Endothelial cell of umbilical vein (primary cell): Measurements from ENCODE around the gene CRISPLD2. TPM values are rescaled to one million over a fixed set of nuclear protein-coding genes. Genes with fewer than 3 reads are reported as not detected.

ENCODE experiments used
- BruUV-seq: library from RNA; stranded (reverse); fragments of 400-500 nt; replicated peaks from 2 replicates; lab custom pipeline; 2021; lab: Mats Ljungman, UMichigan
- CTCF ChIA-PET: fragments of 300-600, 350-600 bp; sonication (Branson Sonifier 250); formaldehyde crosslinking; loops from one replicate; lab custom pipeline; 2021; ENCODE audit warnings: antibody characterized with exemption, inconsistent platforms; lab: Charles Lee
- POLR2A ChIA-PET: fragments of 300-600, 350-600 bp; sonication (Branson Sonifier 250); formaldehyde crosslinking; loops from one replicate; lab custom pipeline; 2021; ENCODE audit warnings: antibody characterized with exemption, inconsistent platforms; lab: Charles Lee
- DNase-seq: peaks from one replicate; pipeline ENCODE4 v3.0.0-alpha.2; 2011; ENCODE audit warnings: low read depth, low spot score
- FAIRE-seq: peaks from 2 replicates; lab custom pipeline; 2011; peaks lifted over from hg19 to GRCh38; lab: Jason Lieb, UNC
- H2AFZ ChIP-seq: 2 replicates; pipeline ENCODE4 v1.6.0; 2012; ENCODE audit warnings: low read depth, low read length, control low read depth, inconsistent platforms
- H3K27ac ChIP-seq: 2 replicates; pipeline ENCODE4 v1.5.1; 2011; ENCODE audit warnings: low read depth, mild to moderate bottlenecking, control low read depth, low read length, moderate library complexity; ENCODE audit not compliant: insufficient read depth
- H3K27me3 ChIP-seq, 2 experiments: 2 replicates each; pipeline versions ENCODE4 v1.6.0 to v1.6.1; 2011; ENCODE audit warnings: low read length in 2 of 2, mixed read lengths in 1 of 2; ENCODE audit not compliant: control insufficient read depth in 2 of 2, insufficient read depth in 2 of 2
- H3K36me3 ChIP-seq, 2 experiments: 2 replicates in 1 of 2; 3 replicates in 1 of 2; pipeline ENCODE4 v1.5.1; 2011; ENCODE audit warnings: low read length in 2 of 2, mild to moderate bottlenecking in 1 of 2, moderate library complexity in 1 of 2; ENCODE audit not compliant: control insufficient read depth in 2 of 2, insufficient read depth in 2 of 2; ENCODE audit errors: extremely low read depth in 1 of 2
- H3K4me1 ChIP-seq: 3 replicates; pipeline ENCODE4 v1.5.1; 2011; ENCODE audit warnings: mild to moderate bottlenecking, low read length; ENCODE audit not compliant: control insufficient read depth, insufficient read depth; ENCODE audit errors: extremely low read depth
- H3K4me2 ChIP-seq: 2 replicates; pipeline ENCODE4 v1.6.1; 2011; ENCODE audit warnings: low read length, control low read depth, mixed read lengths; ENCODE audit not compliant: insufficient read depth
- H3K4me3 ChIP-seq, 3 experiments: fragments of 200-600 bp in 1 of 3; sonication (generic), shearing (Covaris generic) in 1 of 3; replicated peaks in 1 of 3; 2 replicates each; pipeline ENCODE4 v1.5.1; 2011 to 2016; ENCODE audit warnings: control low read depth in 3 of 3, low read length in 3 of 3, mild to moderate bottlenecking in 2 of 3, inconsistent platforms in 1 of 3, low read depth in 1 of 3, moderate library complexity in 1 of 3; ENCODE audit not compliant: insufficient read depth in 1 of 3
- H3K79me2 ChIP-seq: 2 replicates; pipeline ENCODE4 v1.6.0; 2012; ENCODE audit warnings: low read length, inconsistent platforms; ENCODE audit not compliant: control insufficient read depth, insufficient read depth
- H3K9ac ChIP-seq: replicated peaks from 2 replicates; pipeline ENCODE3; 2011; ENCODE audit warnings: low read length, control low read depth; ENCODE audit not compliant: insufficient read depth; ENCODE audit errors: extremely low read depth
- H3K9me1 ChIP-seq: replicated peaks from 3 replicates; pipeline ENCODE4 v1.6.0; 2011; ENCODE audit warnings: mild to moderate bottlenecking, low read length; ENCODE audit not compliant: control insufficient read depth, insufficient read depth; ENCODE audit errors: extremely low read depth
- H3K9me3 ChIP-seq: replicated peaks from 2 replicates; pipeline ENCODE4 v1.5.1; 2012; ENCODE audit warnings: low read length, inconsistent platforms; ENCODE audit not compliant: control insufficient read depth, insufficient read depth
- H4K20me1 ChIP-seq: replicated peaks from 2 replicates; pipeline ENCODE3; 2011; ENCODE audit warnings: mild to moderate bottlenecking, low read length; ENCODE audit not compliant: control insufficient read depth, insufficient read depth; ENCODE audit errors: extremely low read depth
- EZH2 ChIP-seq: IDR thresholded peaks from 2 replicates; pipeline ENCODE4 v1.6.1; 2012; ENCODE audit warnings: borderline replicate concordance, low read depth, mild to moderate bottlenecking, moderate library complexity, low read length, inconsistent platforms; ENCODE audit not compliant: severe bottlenecking
- GATA2 ChIP-seq: IDR thresholded peaks from 2 replicates; pipeline ENCODE4 v1.7.0; 2011; ENCODE audit warnings: low read depth, mild to moderate bottlenecking, moderate library complexity, mixed read lengths, low read length; ENCODE audit not compliant: insufficient read length, insufficient read depth
- MYC ChIP-seq: IDR thresholded peaks from one replicate; pipeline ENCODE4 v1.6.1; 2011; ENCODE audit warnings: mild to moderate bottlenecking, low read depth, low read length
- POLR2A ChIP-seq: IDR thresholded peaks from 2 replicates; pipeline ENCODE4 v1.6.1; 2012; ENCODE audit warnings: low read depth, mild to moderate bottlenecking, control low read depth, low read length
- POLR2AphosphoS5 ChIP-seq: IDR thresholded peaks from 2 replicates; pipeline ENCODE4 v1.6.1; 2012; ENCODE audit warnings: low read depth, mild to moderate bottlenecking, control low read depth, low read length, moderate library complexity; ENCODE audit not compliant: insufficient read depth
- dilution Hi-C: fragments of 300-500 bp; cut with MboI; formaldehyde crosslinking; loops from one replicate; pipeline ENCODE4 v1.15.0; 2019; ENCODE audit warnings: low sequenced_read_pairs; ENCODE audit not compliant: extremely low pct_ligation_motif_present
- intact Hi-C: fragments of 100-400 bp; cut with micrococcal nuclease; formaldehyde crosslinking; loops from one replicate; pipeline ENCODE4 v1.10.0; 2022
- polyA plus RNA-seq, 4 experiments: library from polyadenylated mRNA; depleted of rRNA in 3 of 4; stranded (reverse) in 3 of 4; unstranded in 1 of 4; fragments of >200 nt; gene quantifications; 2 replicates each; pipeline versions ENCODE4 v1.2.1 to v1.2.3, GENCODE V29; 2011 to 2012; ENCODE audit warnings: missing spikeins in 1 of 4
- total RNA-seq: library from RNA; stranded (reverse); gene quantifications from 2 replicates; pipeline ENCODE4 v1.2.3, GENCODE V29; 2021
- TF ChIP-seq, protein P1 (sequence below), 2 donors: IDR thresholded peaks; 1 replicate in 1 of 2; 2 replicates in 1 of 2; pipeline ENCODE4 v1.5.1; 2011; ENCODE audit warnings: low read length in 2 of 2, mild to moderate bottlenecking in 2 of 2, moderate library complexity in 2 of 2, control low read depth in 1 of 2, inconsistent platforms in 1 of 2, low read depth in 1 of 2; ENCODE audit not compliant: insufficient read depth in 1 of 2; ENCODE audit errors: extremely low read depth in 1 of 2

Gene CRISPLD2
- total and polyA plus RNA-seq, 2 donors (not counting 3 experiments of a cell fraction or from before 2014, with no cell fraction given) = 0.14 to 0.73 TPM

DNA sequence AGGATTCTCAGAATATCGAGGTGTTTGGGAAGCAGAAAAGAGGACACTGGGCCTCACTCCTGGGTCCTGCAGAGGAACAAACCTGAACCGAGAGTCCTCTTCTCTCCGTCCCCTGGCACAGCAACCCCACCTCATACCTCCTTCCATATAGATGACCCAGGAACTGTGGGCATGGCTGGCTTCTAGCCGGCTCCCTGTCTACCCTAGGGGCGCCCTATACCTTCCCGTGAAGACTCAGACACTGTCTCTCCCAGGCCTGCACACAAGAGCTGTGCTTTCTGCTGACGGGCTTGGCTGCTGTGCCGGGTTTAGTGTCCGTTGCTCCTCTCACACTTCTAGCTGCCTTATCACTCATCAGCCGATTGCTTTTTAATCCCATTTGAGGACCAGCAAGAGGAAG, 46.5 kb upstream of the CRISPLD2 start:
- ChIA-PET POLR2A (no interaction called here), CTCF (interaction anchor here (2.5 to 3.4 kb wide), 2 partner anchors 19 to 198 kb away, joined by 11 to 12 read pairs; no protein-coding TSS in a partner anchor)
- Histone ChIP-seq H3K27ac (no peak overlapping the region), H3K9ac (no peak overlapping the region), H2AFZ (no peak overlapping the region), H3K4me1 (peaks cover 9% of the 10 kb centered on the region), H3K4me3 (no peak overlapping the region), H3K27me3 (no peaks in the 10 kb centered on the region), H3K36me3 (peaks cover 24 to 29% of the 10 kb centered on the region in 2 experiments), H3K9me3 (no peaks in the 10 kb centered on the region), H4K20me1 (no peaks in the 10 kb centered on the region), H3K4me2 (no peak overlapping the region), H3K9me1 (no peaks in the 10 kb centered on the region), H3K79me2 (peaks cover 4% of the 10 kb centered on the region)
- intact Hi-C loops = no loop called here
- dilution Hi-C loops = loop anchor here (25.0 kb wide), 1 partner anchor 189 kb away; no protein-coding TSS in a partner anchor
- no peak for FAIRE-seq
- no TSS peak for BruUV-seq
- no peak for DNase-seq
- no peak for TF ChIP-seq POLR2A
- TF ChIP-seq, protein P1, sequence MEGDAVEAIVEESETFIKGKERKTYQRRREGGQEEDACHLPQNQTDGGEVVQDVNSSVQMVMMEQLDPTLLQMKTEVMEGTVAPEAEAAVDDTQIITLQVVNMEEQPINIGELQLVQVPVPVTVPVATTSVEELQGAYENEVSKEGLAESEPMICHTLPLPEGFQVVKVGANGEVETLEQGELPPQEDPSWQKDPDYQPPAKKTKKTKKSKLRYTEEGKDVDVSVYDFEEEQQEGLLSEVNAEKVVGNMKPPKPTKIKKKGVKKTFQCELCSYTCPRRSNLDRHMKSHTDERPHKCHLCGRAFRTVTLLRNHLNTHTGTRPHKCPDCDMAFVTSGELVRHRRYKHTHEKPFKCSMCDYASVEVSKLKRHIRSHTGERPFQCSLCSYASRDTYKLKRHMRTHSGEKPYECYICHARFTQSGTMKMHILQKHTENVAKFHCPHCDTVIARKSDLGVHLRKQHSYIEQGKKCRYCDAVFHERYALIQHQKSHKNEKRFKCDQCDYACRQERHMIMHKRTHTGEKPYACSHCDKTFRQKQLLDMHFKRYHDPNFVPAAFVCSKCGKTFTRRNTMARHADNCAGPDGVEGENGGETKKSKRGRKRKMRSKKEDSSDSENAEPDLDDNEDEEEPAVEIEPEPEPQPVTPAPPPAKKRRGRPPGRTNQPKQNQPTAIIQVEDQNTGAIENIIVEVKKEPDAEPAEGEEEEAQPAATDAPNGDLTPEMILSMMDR (IDR thresholded peaks at IDR 0.05; ENCODE audit: extremely low read depth in 1 of 2, insufficient read depth in 1 of 2, low read depth in 1 of 2, low read length in 2 of 2) = no peak
- no peak for TF ChIP-seq MYC
- TF ChIP-seq GATA2 = no peak
- no peak for TF ChIP-seq EZH2
- TF ChIP-seq POLR2AphosphoS5 = no peak
